T-cell (primary cell): ENCODE data around the gene OR2L3. TPM values are rescaled to one million over a fixed set of nuclear protein-coding genes. Genes with fewer than 3 reads are reported as not detected.
"Not testable (repeated sequence)": the region's sequence is repeated elsewhere in the genome, so short reads cannot be mapped to it uniquely, and the experiment has no call there.

Experiments used
- ATAC-seq, 4 experiments: fragments of 200-7000 bp in 3 of 4; fragments of 150-1000 bp in 1 of 4; cut with Tn5 transposase; replicated peaks in 1 of 4; 1 replicate in 3 of 4; 2 replicates in 1 of 4; pipeline ENCODE4 v1.10.0; 2021; ENCODE audit warnings: moderate library complexity in 3 of 4, mild to moderate bottlenecking in 2 of 4, moderate number of reproducible peaks in 1 of 4
- CTCF ChIA-PET, 2 donors: fragments of 300-600 bp; sonication (Branson Sonifier 250); formaldehyde crosslinking; loops; one replicate each; lab custom pipeline; 2022; ENCODE audit warnings: antibody characterized with exemption in 2 of 2; lab: Charles Lee
- POLR2A ChIA-PET, 2 donors: fragments of 300-600 bp; sonication (Branson Sonifier 250); formaldehyde crosslinking; loops; one replicate each; lab custom pipeline; 2022; ENCODE audit warnings: antibody characterized with exemption in 2 of 2; lab: Charles Lee
- DNase-seq, 35 experiments: peaks; one replicate each; pipeline versions ENCODE4 v3.0.0 to v3.0.0-alpha.2; 2013 to 2023
- H3K27ac ChIP-seq: one replicate; pipeline ENCODE4 v1.5.1; 2013; ENCODE audit warnings: low read length
- H3K27me3 ChIP-seq, 2 experiments: replicated peaks in 1 of 2; 1 replicate in 1 of 2; 2 replicates in 1 of 2; pipeline versions ENCODE4 v1.6.1 to v1.7.0; 2013; ENCODE audit warnings: low read length in 1 of 2, mixed read lengths in 1 of 2; ENCODE audit not compliant: control insufficient read depth in 2 of 2, insufficient read depth in 2 of 2; ENCODE audit errors: extremely low read depth in 1 of 2
- H3K36me3 ChIP-seq, 2 donors: 1 replicate in 1 of 2; 2 replicates in 1 of 2; pipeline versions ENCODE4 v1.6.1 to v1.7.0; 2013; ENCODE audit warnings: low read length in 1 of 2; ENCODE audit not compliant: control insufficient read depth in 2 of 2, insufficient read depth in 1 of 2; ENCODE audit errors: extremely low read depth in 1 of 2
- H3K4me1 ChIP-seq, 2 experiments: 1 replicate in 1 of 2; 2 replicates in 1 of 2; pipeline versions ENCODE4 v1.6.1 to v1.7.0; 2013; ENCODE audit warnings: low read length in 2 of 2, mixed read lengths in 1 of 2; ENCODE audit not compliant: insufficient read depth in 2 of 2, control insufficient read depth in 1 of 2; ENCODE audit errors: extremely low read depth in 1 of 2
- H3K4me3 ChIP-seq, 2 donors: 1 replicate in 1 of 2; 2 replicates in 1 of 2; pipeline versions ENCODE4 v1.5.1 to v1.7.0; 2013; ENCODE audit warnings: mild to moderate bottlenecking in 2 of 2, low read length in 1 of 2, moderate library complexity in 1 of 2; ENCODE audit not compliant: control insufficient read depth in 1 of 2; ENCODE audit errors: extremely low read depth in 1 of 2
- H3K9me3 ChIP-seq: 2 replicates; pipeline ENCODE4 v1.7.0; 2013
- H3K27ac Mint-ChIP-seq, 2 donors: one replicate each; pipeline ENCODE4 v1.8.0; 2020 to 2021; ENCODE audit warnings: mild to moderate bottlenecking in 2 of 2, mixed read lengths in 2 of 2
- H3K27me3 Mint-ChIP-seq, 2 donors: one replicate each; pipeline ENCODE4 v1.8.0; 2021 to 2022; ENCODE audit warnings: mixed read lengths in 2 of 2
- H3K36me3 Mint-ChIP-seq: one replicate; pipeline ENCODE4 v1.8.0; 2021; ENCODE audit warnings: mixed read lengths
- H3K4me1 Mint-ChIP-seq, 3 donors: one replicate each; pipeline ENCODE4 v1.8.0; 2020 to 2022; ENCODE audit warnings: mixed read lengths in 3 of 3, mild to moderate bottlenecking in 1 of 3
- H3K4me3 Mint-ChIP-seq, 3 donors: one replicate each; pipeline ENCODE4 v1.8.0; 2020 to 2022; ENCODE audit warnings: mild to moderate bottlenecking in 3 of 3, mixed read lengths in 3 of 3, moderate library complexity in 3 of 3
- H3K9me3 Mint-ChIP-seq, 3 donors: one replicate each; pipeline ENCODE4 v1.8.0; 2020 to 2022; ENCODE audit warnings: mixed read lengths in 3 of 3
- WGBS: methylation state at CpG from one replicate; pipeline ENCODE4 v1.1.5; 2013; ENCODE audit warnings: missing lambda C conversion rate; ENCODE audit not compliant: insufficient coverage; 5-methylcytosine and 5-hydroxymethylcytosine counted together
- total RNA-seq, 35 experiments: library from RNA in 6 of 35; stranded (reverse) in 6 of 35; fragments of 120-200 nt in 1 of 35; gene quantifications; one replicate each; pipeline versions ENCODE4 v1.2.1 to v1.2.4 and lab custom pipeline; 2013 to 2026

The OR2L3 gene
- total RNA-seq, 5 donors from 2014 or later (not counting 1 experiment from before 2014, with no cell fraction given) = not detected

DNA sequence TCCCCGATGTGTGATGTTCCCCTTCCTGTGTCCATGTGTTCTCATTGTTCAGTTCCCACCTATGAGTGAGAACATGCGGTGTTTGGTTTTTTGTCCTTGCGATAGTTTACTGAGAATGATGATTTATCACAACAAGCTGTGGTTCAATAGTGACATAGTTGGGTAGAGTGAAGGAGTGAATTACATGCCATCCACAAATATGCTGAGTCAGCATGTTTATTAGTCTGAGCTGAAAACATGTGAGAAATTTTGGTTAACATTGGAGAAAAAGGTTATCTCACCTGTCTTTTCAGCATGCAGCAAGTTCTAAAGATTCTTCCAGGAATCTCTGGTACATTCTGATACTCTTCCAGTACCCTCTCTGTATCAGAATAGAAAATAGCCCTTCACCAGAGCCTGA, 19.0 kb downstream of the OR2L3 start:
- H3K27me3 ChIP-seq = no peaks in the 10 kb centered on the region
- no peaks in the 10 kb centered on the region for H3K4me1 Mint-ChIP-seq
- ATAC-seq = no peak
- POLR2A ChIA-PET = no interaction called here
- H3K4me3 ChIP-seq = no peak overlapping the region
- H3K27ac Mint-ChIP-seq = no peak overlapping the region
- no peak overlapping the region for H3K27ac ChIP-seq
- H3K36me3 Mint-ChIP-seq = no peaks in the 10 kb centered on the region
- H3K27me3 Mint-ChIP-seq = no peaks in the 10 kb centered on the region
- H3K9me3 Mint-ChIP-seq = peaks cover 9 to 16% (median 11%) of the 10 kb centered on the region in 3 donors
- no peak overlapping the region for H3K4me3 Mint-ChIP-seq
- peaks cover 4% of the 10 kb centered on the region for H3K9me3 ChIP-seq
- no CpG with 5 or more reads among the region's 3 CpGs for WGBS
- CTCF ChIA-PET = no interaction called here
- H3K36me3 ChIP-seq = no peaks in the 10 kb centered on the region
- no peaks in the 10 kb centered on the region for H3K4me1 ChIP-seq
- no peak for DNase-seq

DNA sequence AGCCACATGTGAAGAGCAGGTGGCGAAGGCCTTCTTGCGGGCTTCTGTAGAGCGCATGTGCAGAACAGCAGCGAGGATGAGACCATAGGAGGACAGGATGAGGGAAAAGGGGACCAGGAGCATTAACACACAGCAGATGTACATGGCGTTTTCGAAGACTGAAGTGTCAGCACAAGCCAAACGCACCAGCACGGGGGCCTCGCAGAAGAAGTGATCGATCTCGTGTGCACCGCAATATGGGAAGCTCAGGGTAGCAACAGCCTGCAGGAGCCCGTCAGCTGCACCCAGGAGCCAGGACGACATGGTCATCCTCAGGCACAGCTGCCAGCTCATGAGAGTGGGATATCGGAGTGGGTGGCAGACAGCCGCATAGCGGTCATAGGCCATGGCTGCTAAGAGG, 37.2 kb downstream of the OR2L3 start:
- peaks cover 0 to 11% (median 0%) of the 10 kb centered on the region in 3 donors for H3K9me3 Mint-ChIP-seq
- WGBS = no CpG with 5 or more reads among the region's 17 CpGs
- H3K4me3 Mint-ChIP-seq, H3K27me3 ChIP-seq, POLR2A ChIA-PET, H3K36me3 Mint-ChIP-seq, H3K9me3 ChIP-seq, H3K27me3 Mint-ChIP-seq, H3K27ac ChIP-seq, ATAC-seq, H3K4me3 ChIP-seq, H3K36me3 ChIP-seq, H3K27ac Mint-ChIP-seq, H3K4me1 ChIP-seq, H3K4me1 Mint-ChIP-seq, DNase-seq, CTCF ChIA-PET: not testable (repeated sequence)

DNA sequence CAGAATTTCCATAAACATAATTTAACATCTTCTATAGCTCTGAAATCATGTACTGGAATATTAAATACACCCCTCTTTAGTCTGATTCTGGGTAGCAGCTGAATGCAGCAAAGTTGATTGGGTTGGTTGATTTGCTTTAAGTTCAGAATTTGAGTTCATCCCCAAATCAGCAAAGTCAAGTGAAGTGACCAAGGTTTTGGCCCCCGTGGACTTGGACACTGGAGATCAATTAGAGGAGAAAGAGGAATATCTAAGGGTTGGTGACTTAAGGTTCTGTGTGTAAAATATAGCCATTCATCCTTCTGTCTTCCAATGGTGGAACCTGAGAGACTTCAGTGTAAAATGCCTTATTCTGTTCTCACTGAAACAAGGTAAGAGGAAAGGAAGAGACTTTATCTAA, 48.2 kb downstream of the OR2L3 start, which contains the start of gene OR2L13:
Gene OR2L13, plus strand, starts transcription at position 301 of the 400 bp plus-strand sequence. CDS start 4,192 bp downstream, outside the sequence.
- H3K4me1 ChIP-seq = no peaks in the 10 kb centered on the region
- no peaks in the 10 kb centered on the region for H3K9me3 ChIP-seq
- no CpG with 5 or more reads among the region's 1 CpG for WGBS
- ChIA-PET CTCF (no interaction called here), POLR2A (no interaction called here)
- no peak for ATAC-seq
- no peak for DNase-seq
- H3K4me1 Mint-ChIP-seq = no peaks in the 10 kb centered on the region
- H3K36me3 Mint-ChIP-seq = no peaks in the 10 kb centered on the region
- no peak within 1 kb of the TSS for H3K4me3 Mint-ChIP-seq
- H3K27ac ChIP-seq = no peak within 1 kb of the TSS
- H3K9me3 Mint-ChIP-seq = peaks cover 6 to 22% (median 8%) of the 10 kb centered on the region in 3 donors
- H3K27me3 ChIP-seq = no peaks in the 10 kb centered on the region
- no peaks in the 10 kb centered on the region for H3K27me3 Mint-ChIP-seq
- H3K4me3 ChIP-seq = no peak within 1 kb of the TSS
- no peak within 1 kb of the TSS for H3K27ac Mint-ChIP-seq
- no peaks in the 10 kb centered on the region for H3K36me3 ChIP-seq

DNA sequence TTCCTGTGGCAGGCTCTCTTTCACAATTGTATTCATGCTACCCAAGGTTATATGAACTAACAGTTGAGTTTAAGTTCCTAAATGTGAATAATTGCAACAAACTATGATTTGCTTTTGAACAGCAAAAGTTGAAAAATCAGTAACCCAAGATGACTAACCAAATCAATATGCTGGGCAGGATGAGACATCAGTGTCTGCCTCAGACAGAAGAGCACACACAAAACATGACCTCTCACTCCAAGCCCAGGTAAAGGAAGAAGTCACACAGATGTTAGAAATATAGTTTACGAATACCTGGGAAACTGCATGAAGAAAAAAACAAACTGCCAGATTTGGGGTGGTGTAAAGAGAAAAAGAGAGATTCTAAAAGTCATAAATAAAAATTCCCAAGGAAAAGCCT, 51.9 kb downstream of the OR2L3 start:
- no peak for ATAC-seq
- Histone ChIP-seq H3K27ac (no peak overlapping the region), H3K4me3 (no peak overlapping the region), H3K9me3 (no peaks in the 10 kb centered on the region), H3K27me3 (no peaks in the 10 kb centered on the region), H3K4me1 (no peaks in the 10 kb centered on the region), H3K36me3 (no peaks in the 10 kb centered on the region)
- CTCF ChIA-PET = no interaction called here
- no peak for DNase-seq
- Mint-ChIP-seq H3K9me3 (peaks cover 0 to 13% (median 6%) of the 10 kb centered on the region in 3 donors), H3K27ac (no peak overlapping the region), H3K4me3 (no peak overlapping the region), H3K27me3 (no peaks in the 10 kb centered on the region), H3K4me1 (no peaks in the 10 kb centered on the region), H3K36me3 (no peaks in the 10 kb centered on the region)
- POLR2A ChIA-PET = no interaction called here
- WGBS = no CpG with 5 or more reads among the region's 1 CpG

DNA sequence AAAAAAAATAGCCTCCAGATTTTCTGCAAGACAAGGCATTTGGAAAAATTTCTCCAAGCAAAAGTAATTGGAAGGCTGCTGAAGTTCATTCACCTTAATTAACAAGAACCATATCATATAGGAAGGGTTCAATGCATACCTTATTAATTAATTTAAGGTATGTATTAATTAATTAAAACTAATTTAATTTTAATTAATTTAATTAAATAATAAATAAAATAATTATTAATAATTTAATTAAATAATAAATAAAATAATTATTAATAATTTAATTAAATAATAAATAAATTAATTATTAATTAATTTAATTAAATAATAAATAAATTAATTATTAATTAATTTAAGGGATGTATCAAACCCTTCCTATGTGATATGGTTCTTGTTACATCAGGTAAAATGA, 56.2 kb downstream of the OR2L3 start:
- H3K9me3 ChIP-seq = no peaks in the 10 kb centered on the region
- H3K9me3 Mint-ChIP-seq = peaks cover 0 to 21% (median 3%) of the 10 kb centered on the region in 3 donors

DNA sequence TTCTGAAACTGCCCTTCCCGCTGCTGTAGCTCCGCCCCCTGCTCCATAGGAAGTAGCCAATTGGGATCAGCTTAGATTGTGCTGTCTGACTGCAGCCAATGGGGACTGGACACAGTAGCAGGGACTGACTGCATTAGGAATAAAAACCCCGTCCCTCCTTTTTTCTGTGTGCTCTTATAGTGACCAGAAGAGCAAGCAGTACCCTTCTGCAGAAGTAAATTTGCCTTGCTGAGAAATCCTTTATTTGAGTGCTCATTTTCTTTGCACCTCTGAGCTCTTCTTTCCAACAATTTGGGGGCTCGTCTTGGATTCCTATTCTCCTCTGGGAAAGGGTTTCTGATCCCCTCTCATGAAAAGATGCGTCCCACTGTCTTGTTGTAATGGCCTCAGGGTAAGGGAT, 64.5 kb downstream of the OR2L3 start:
- ChIA-PET CTCF (no interaction called here), POLR2A (no interaction called here)
- H3K4me3 ChIP-seq = no peak overlapping the region
- H3K4me1 ChIP-seq = no peaks in the 10 kb centered on the region
- Mint-ChIP-seq H3K4me3 (no peak overlapping the region), H3K27ac (no peak overlapping the region), H3K4me1 (no peaks in the 10 kb centered on the region), H3K27me3 (no peaks in the 10 kb centered on the region), H3K36me3 (no peaks in the 10 kb centered on the region), H3K9me3 (peaks cover 26 to 37% (median 36%) of the 10 kb centered on the region in 3 donors)
- H3K9me3 ChIP-seq = no peaks in the 10 kb centered on the region
- no peak overlapping the region for H3K27ac ChIP-seq
- no peaks in the 10 kb centered on the region for H3K36me3 ChIP-seq
- ATAC-seq (no peak), DNase-seq (no peak)
- H3K27me3 ChIP-seq = no peaks in the 10 kb centered on the region
- 93% methylated on average over 3 of the region's 5 CpGs for WGBS

More for the DNA sequence above, 56.2 kb downstream of the OR2L3 start:
- no peaks in the 10 kb centered on the region for H3K36me3 ChIP-seq
- Mint-ChIP-seq H3K27me3 (no peaks in the 10 kb centered on the region), H3K4me1 (no peaks in the 10 kb centered on the region), H3K4me3 (no peak overlapping the region), H3K27ac (no peak overlapping the region), H3K36me3 (no peaks in the 10 kb centered on the region)
- ChIA-PET CTCF (no interaction called here), POLR2A (interaction anchor here in 1 of 2 donors (0.6 kb wide), 1 partner anchor 1732 kb away, joined by 3 read pairs; no protein-coding TSS in a partner anchor)
- no peak for DNase-seq
- H3K27ac ChIP-seq = no peak overlapping the region
- no peaks in the 10 kb centered on the region for H3K4me1 ChIP-seq
- no peak overlapping the region for H3K4me3 ChIP-seq
- no peak for ATAC-seq
- no peaks in the 10 kb centered on the region for H3K27me3 ChIP-seq
